Endothelial cell of umbilical vein (primary cell): Measurements from ENCODE around the gene TMEM252. TPM values are rescaled to one million over a fixed set of nuclear protein-coding genes. Genes with fewer than 3 reads are reported as not detected.

Source experiments
- BruUV-seq: library from RNA; stranded (reverse); fragments of 400-500 nt; replicated peaks from 2 replicates; lab custom pipeline; 2021; lab: Mats Ljungman, UMichigan
- CTCF ChIA-PET: fragments of 300-600, 350-600 bp; sonication (Branson Sonifier 250); formaldehyde crosslinking; loops from one replicate; lab custom pipeline; 2021; ENCODE audit warnings: antibody characterized with exemption, inconsistent platforms; lab: Charles Lee
- POLR2A ChIA-PET: fragments of 300-600, 350-600 bp; sonication (Branson Sonifier 250); formaldehyde crosslinking; loops from one replicate; lab custom pipeline; 2021; ENCODE audit warnings: antibody characterized with exemption, inconsistent platforms; lab: Charles Lee
- DNase-seq: peaks from one replicate; pipeline ENCODE4 v3.0.0-alpha.2; 2011; ENCODE audit warnings: low read depth, low spot score
- FAIRE-seq: peaks from 2 replicates; lab custom pipeline; 2011; peaks lifted over from hg19 to GRCh38; lab: Jason Lieb, UNC
- H2AFZ ChIP-seq: 2 replicates; pipeline ENCODE4 v1.6.0; 2012; ENCODE audit warnings: low read depth, low read length, control low read depth, inconsistent platforms
- H3K27ac ChIP-seq: 2 replicates; pipeline ENCODE4 v1.5.1; 2011; ENCODE audit warnings: low read depth, mild to moderate bottlenecking, control low read depth, low read length, moderate library complexity; ENCODE audit not compliant: insufficient read depth
- H3K27me3 ChIP-seq, 2 experiments: 2 replicates each; pipeline versions ENCODE4 v1.6.0 to v1.6.1; 2011; ENCODE audit warnings: low read length in 2 of 2, mixed read lengths in 1 of 2; ENCODE audit not compliant: control insufficient read depth in 2 of 2, insufficient read depth in 2 of 2
- H3K36me3 ChIP-seq, 2 experiments: 2 replicates in 1 of 2; 3 replicates in 1 of 2; pipeline ENCODE4 v1.5.1; 2011; ENCODE audit warnings: low read length in 2 of 2, mild to moderate bottlenecking in 1 of 2, moderate library complexity in 1 of 2; ENCODE audit not compliant: control insufficient read depth in 2 of 2, insufficient read depth in 2 of 2; ENCODE audit errors: extremely low read depth in 1 of 2
- H3K4me1 ChIP-seq: 3 replicates; pipeline ENCODE4 v1.5.1; 2011; ENCODE audit warnings: mild to moderate bottlenecking, low read length; ENCODE audit not compliant: control insufficient read depth, insufficient read depth; ENCODE audit errors: extremely low read depth
- H3K4me2 ChIP-seq: 2 replicates; pipeline ENCODE4 v1.6.1; 2011; ENCODE audit warnings: low read length, control low read depth, mixed read lengths; ENCODE audit not compliant: insufficient read depth
- H3K4me3 ChIP-seq, 3 experiments: fragments of 200-600 bp in 1 of 3; sonication (generic), shearing (Covaris generic) in 1 of 3; replicated peaks in 1 of 3; 2 replicates each; pipeline ENCODE4 v1.5.1; 2011 to 2016; ENCODE audit warnings: control low read depth in 3 of 3, low read length in 3 of 3, mild to moderate bottlenecking in 2 of 3, inconsistent platforms in 1 of 3, low read depth in 1 of 3, moderate library complexity in 1 of 3; ENCODE audit not compliant: insufficient read depth in 1 of 3
- H3K79me2 ChIP-seq: 2 replicates; pipeline ENCODE4 v1.6.0; 2012; ENCODE audit warnings: low read length, inconsistent platforms; ENCODE audit not compliant: control insufficient read depth, insufficient read depth
- H3K9ac ChIP-seq: replicated peaks from 2 replicates; pipeline ENCODE3; 2011; ENCODE audit warnings: low read length, control low read depth; ENCODE audit not compliant: insufficient read depth; ENCODE audit errors: extremely low read depth
- H3K9me1 ChIP-seq: replicated peaks from 3 replicates; pipeline ENCODE4 v1.6.0; 2011; ENCODE audit warnings: mild to moderate bottlenecking, low read length; ENCODE audit not compliant: control insufficient read depth, insufficient read depth; ENCODE audit errors: extremely low read depth
- H3K9me3 ChIP-seq: replicated peaks from 2 replicates; pipeline ENCODE4 v1.5.1; 2012; ENCODE audit warnings: low read length, inconsistent platforms; ENCODE audit not compliant: control insufficient read depth, insufficient read depth
- H4K20me1 ChIP-seq: replicated peaks from 2 replicates; pipeline ENCODE3; 2011; ENCODE audit warnings: mild to moderate bottlenecking, low read length; ENCODE audit not compliant: control insufficient read depth, insufficient read depth; ENCODE audit errors: extremely low read depth
- EZH2 ChIP-seq: IDR thresholded peaks from 2 replicates; pipeline ENCODE4 v1.6.1; 2012; ENCODE audit warnings: borderline replicate concordance, low read depth, mild to moderate bottlenecking, moderate library complexity, low read length, inconsistent platforms; ENCODE audit not compliant: severe bottlenecking
- FOS ChIP-seq: IDR thresholded peaks from 2 replicates; pipeline ENCODE4 v1.6.1; 2011; ENCODE audit warnings: mild to moderate bottlenecking, low read length, moderate library complexity, borderline replicate concordance; ENCODE audit not compliant: insufficient read depth
- GATA2 ChIP-seq: IDR thresholded peaks from 2 replicates; pipeline ENCODE4 v1.7.0; 2011; ENCODE audit warnings: low read depth, mild to moderate bottlenecking, moderate library complexity, mixed read lengths, low read length; ENCODE audit not compliant: insufficient read length, insufficient read depth
- JUN ChIP-seq: IDR thresholded peaks from 2 replicates; pipeline ENCODE4 v1.6.1; 2011; ENCODE audit warnings: borderline replicate concordance, low read depth; ENCODE audit not compliant: insufficient read length, insufficient read depth
- MYC ChIP-seq: IDR thresholded peaks from one replicate; pipeline ENCODE4 v1.6.1; 2011; ENCODE audit warnings: mild to moderate bottlenecking, low read depth, low read length
- POLR2A ChIP-seq: IDR thresholded peaks from 2 replicates; pipeline ENCODE4 v1.6.1; 2012; ENCODE audit warnings: low read depth, mild to moderate bottlenecking, control low read depth, low read length
- POLR2AphosphoS5 ChIP-seq: IDR thresholded peaks from 2 replicates; pipeline ENCODE4 v1.6.1; 2012; ENCODE audit warnings: low read depth, mild to moderate bottlenecking, control low read depth, low read length, moderate library complexity; ENCODE audit not compliant: insufficient read depth
- dilution Hi-C: fragments of 300-500 bp; cut with MboI; formaldehyde crosslinking; loops from one replicate; pipeline ENCODE4 v1.15.0; 2019; ENCODE audit warnings: low sequenced_read_pairs; ENCODE audit not compliant: extremely low pct_ligation_motif_present
- intact Hi-C: fragments of 100-400 bp; cut with micrococcal nuclease; formaldehyde crosslinking; loops from one replicate; pipeline ENCODE4 v1.10.0; 2022
- polyA plus RNA-seq, 4 experiments: library from polyadenylated mRNA; depleted of rRNA in 3 of 4; stranded (reverse) in 3 of 4; unstranded in 1 of 4; fragments of >200 nt; gene quantifications; 2 replicates each; pipeline versions ENCODE4 v1.2.1 to v1.2.3, GENCODE V29; 2011 to 2012; ENCODE audit warnings: missing spikeins in 1 of 4
- total RNA-seq: library from RNA; stranded (reverse); gene quantifications from 2 replicates; pipeline ENCODE4 v1.2.3, GENCODE V29; 2021
- TF ChIP-seq, protein P1 (sequence below): IDR thresholded peaks from 2 replicates; pipeline ENCODE4 v1.6.1; 2011; ENCODE audit not compliant: insufficient read depth, insufficient read length
- TF ChIP-seq, protein P2 (sequence below), 2 donors: IDR thresholded peaks; 1 replicate in 1 of 2; 2 replicates in 1 of 2; pipeline ENCODE4 v1.5.1; 2011; ENCODE audit warnings: low read length in 2 of 2, mild to moderate bottlenecking in 2 of 2, moderate library complexity in 2 of 2, control low read depth in 1 of 2, inconsistent platforms in 1 of 2, low read depth in 1 of 2; ENCODE audit not compliant: insufficient read depth in 1 of 2; ENCODE audit errors: extremely low read depth in 1 of 2

Gene TMEM252
- total and polyA plus RNA-seq, 2 donors (not counting 3 experiments of a cell fraction or from before 2014, with no cell fraction given): not detected

DNA sequence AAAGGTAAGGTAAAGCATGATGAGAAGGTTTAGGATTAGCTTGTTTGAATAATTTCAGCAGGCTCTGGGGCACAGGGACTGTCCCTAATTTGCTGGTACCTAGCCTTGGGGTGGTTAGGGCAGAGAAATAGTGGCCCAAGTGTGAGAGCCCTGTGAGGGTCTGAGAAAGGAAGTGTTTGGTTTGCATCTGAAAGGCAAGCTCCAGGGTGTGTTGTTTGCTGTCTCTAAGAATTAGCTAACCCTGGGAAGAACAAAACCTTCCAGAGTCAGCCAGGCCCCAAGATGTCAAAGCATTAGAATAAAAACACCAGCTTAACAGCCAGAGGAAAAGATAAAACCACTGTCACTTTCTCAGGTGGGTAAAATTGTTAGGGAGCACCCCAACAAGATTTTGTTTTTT is 31.0 kb downstream of the TMEM252 start:
- intact Hi-C loops (loop anchor here (5.0 kb wide), 1 partner anchor 157 kb away; no protein-coding TSS in a partner anchor), dilution Hi-C loops (no loop called here)
- DNase-seq: no peak
- no peaks in the 10 kb centered on the region for H3K36me3 ChIP-seq
- no peaks in the 10 kb centered on the region for H3K27me3 ChIP-seq
- no peak overlapping the region for H3K27ac ChIP-seq
- no peaks in the 10 kb centered on the region for H4K20me1 ChIP-seq
- no peak overlapping the region for H2AFZ ChIP-seq
- ChIA-PET POLR2A (no interaction called here), CTCF (no interaction called here)
- H3K4me2 ChIP-seq: no peak overlapping the region
- TF ChIP-seq MYC (no peak), FOS (no peak)
- TF ChIP-seq, protein P1, sequence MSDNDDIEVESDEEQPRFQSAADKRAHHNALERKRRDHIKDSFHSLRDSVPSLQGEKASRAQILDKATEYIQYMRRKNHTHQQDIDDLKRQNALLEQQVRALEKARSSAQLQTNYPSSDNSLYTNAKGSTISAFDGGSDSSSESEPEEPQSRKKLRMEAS: no peak
- no peaks in the 10 kb centered on the region for H3K9me3 ChIP-seq
- no peaks in the 10 kb centered on the region for H3K4me1 ChIP-seq
- no peaks in the 10 kb centered on the region for H3K79me2 ChIP-seq
- BruUV-seq: no TSS peak
- FAIRE-seq: no peak
- H3K4me3 ChIP-seq: no peak overlapping the region
- no peak overlapping the region for H3K9ac ChIP-seq
- no peaks in the 10 kb centered on the region for H3K9me1 ChIP-seq

DNA sequence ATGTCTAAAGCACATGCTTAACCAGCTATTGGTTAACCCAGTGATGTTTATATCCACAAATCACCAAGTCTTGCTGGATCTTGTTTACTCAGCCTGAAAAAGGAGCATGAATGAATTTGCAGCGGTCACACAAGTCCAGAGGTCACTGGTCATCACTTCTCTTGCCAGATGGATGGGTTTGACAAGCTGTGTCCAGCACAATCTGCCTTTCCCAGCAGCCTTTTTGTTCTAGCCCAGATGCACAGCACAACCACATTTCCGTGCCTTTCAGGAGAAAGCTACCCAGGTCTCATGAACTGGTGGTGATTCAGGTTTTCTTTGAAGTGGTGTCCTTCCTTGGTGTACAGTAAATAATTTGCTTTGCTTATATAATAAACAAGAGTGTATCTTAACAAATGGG is 32.1 kb downstream of the TMEM252 start:
- Histone ChIP-seq H3K27me3 (no peaks in the 10 kb centered on the region), H3K4me2 (no peak overlapping the region), H3K79me2 (no peaks in the 10 kb centered on the region), H3K36me3 (no peaks in the 10 kb centered on the region), H3K9me3 (no peaks in the 10 kb centered on the region), H3K4me3 (no peak overlapping the region), H2AFZ (no peak overlapping the region), H3K9ac (no peak overlapping the region), H3K4me1 (no peaks in the 10 kb centered on the region), H4K20me1 (no peaks in the 10 kb centered on the region), H3K9me1 (no peaks in the 10 kb centered on the region), H3K27ac (no peak overlapping the region)
- intact Hi-C loops: loop anchor here (5.0 kb wide), 1 partner anchor 156 kb away; no protein-coding TSS in a partner anchor
- TF ChIP-seq GATA2 (no peak), POLR2A (no peak), JUN (no peak), EZH2 (no peak), MYC (no peak), FOS (no peak), POLR2AphosphoS5 (no peak)
- TF ChIP-seq, protein P2, sequence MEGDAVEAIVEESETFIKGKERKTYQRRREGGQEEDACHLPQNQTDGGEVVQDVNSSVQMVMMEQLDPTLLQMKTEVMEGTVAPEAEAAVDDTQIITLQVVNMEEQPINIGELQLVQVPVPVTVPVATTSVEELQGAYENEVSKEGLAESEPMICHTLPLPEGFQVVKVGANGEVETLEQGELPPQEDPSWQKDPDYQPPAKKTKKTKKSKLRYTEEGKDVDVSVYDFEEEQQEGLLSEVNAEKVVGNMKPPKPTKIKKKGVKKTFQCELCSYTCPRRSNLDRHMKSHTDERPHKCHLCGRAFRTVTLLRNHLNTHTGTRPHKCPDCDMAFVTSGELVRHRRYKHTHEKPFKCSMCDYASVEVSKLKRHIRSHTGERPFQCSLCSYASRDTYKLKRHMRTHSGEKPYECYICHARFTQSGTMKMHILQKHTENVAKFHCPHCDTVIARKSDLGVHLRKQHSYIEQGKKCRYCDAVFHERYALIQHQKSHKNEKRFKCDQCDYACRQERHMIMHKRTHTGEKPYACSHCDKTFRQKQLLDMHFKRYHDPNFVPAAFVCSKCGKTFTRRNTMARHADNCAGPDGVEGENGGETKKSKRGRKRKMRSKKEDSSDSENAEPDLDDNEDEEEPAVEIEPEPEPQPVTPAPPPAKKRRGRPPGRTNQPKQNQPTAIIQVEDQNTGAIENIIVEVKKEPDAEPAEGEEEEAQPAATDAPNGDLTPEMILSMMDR (IDR thresholded peaks at IDR 0.05; ENCODE audit: extremely low read depth in 1 of 2, insufficient read depth in 1 of 2, low read depth in 1 of 2, low read length in 2 of 2): no peak
- TF ChIP-seq, protein P1: no peak
- dilution Hi-C loops: no loop called here
- FAIRE-seq (no peak), DNase-seq (no peak)
- ChIA-PET POLR2A (no interaction called here), CTCF (interaction anchor here (0.7 to 1.4 kb wide), 5 partner anchors 10 to 491 kb away, joined by 3 to 5 read pairs (median 3); no protein-coding TSS in a partner anchor)
- BruUV-seq: no TSS peak
